HG03457 (cell line): ENCODE measurements around the gene RTL10.

ENCODE experiments used
- ATAC-seq: cut with Tn5 transposase; IDR thresholded peaks from one replicate; pipeline ENCODE4 v1.9.1; 2021; ENCODE audit warnings: moderate number of reproducible peaks; ENCODE audit not compliant: unreplicated experiment

The RTL10 gene

DNA sequence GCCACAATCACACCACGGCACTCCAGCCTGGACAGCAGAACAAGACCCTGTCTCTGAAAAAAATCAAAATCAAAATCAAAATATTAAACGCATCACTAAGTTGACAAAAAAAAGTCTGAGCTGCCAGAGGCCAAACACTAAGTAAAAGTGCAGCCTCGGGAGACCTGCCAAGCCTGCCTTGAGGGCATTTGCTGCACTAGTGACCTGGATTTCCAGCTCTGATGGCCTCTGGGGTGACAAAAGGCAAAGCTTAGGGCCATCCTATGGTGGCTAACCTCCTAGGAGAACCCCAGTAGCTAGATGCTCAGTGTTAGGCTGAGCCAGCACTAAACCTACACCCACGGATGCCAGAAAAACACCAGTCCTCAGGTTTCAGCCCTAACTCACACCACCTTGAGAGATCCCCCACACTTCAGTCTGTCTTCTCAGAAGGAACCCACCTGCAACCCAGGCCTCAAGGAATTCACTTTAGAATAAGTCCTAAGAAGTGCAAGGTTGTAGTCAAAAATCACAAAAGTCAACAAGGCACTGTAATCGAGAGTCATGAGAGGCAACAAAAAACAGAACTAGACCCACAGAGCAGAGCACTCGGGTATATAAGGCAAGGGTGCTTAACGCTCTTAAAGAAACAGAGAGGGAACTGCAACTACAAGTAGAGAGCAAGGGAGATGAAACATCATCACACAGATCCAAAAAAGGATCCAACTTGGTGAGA is 28.6 kb downstream of the RTL10 start:
- ATAC-seq: no peak

DNA sequence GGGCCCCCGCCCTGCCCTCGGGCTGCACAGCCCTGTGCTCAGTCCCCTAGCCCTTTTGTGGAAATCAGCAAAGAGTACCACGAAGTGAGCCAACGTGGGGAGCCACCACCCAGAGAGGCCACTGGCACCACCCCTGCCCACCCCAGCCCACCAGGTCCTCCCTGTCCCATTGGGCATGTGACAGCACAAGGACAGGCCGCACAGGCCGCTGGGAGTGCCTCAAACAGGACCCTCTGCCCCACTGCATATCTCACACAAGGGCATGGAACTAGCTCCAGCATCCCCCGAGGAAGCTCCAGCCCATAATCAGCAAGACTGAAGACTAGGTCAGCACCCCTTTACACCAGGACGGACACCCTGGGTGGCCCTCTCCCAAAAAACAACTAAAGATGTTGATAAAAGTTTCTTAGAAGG is 29.7 kb downstream of the RTL10 start:
- ATAC-seq: no peak

DNA sequence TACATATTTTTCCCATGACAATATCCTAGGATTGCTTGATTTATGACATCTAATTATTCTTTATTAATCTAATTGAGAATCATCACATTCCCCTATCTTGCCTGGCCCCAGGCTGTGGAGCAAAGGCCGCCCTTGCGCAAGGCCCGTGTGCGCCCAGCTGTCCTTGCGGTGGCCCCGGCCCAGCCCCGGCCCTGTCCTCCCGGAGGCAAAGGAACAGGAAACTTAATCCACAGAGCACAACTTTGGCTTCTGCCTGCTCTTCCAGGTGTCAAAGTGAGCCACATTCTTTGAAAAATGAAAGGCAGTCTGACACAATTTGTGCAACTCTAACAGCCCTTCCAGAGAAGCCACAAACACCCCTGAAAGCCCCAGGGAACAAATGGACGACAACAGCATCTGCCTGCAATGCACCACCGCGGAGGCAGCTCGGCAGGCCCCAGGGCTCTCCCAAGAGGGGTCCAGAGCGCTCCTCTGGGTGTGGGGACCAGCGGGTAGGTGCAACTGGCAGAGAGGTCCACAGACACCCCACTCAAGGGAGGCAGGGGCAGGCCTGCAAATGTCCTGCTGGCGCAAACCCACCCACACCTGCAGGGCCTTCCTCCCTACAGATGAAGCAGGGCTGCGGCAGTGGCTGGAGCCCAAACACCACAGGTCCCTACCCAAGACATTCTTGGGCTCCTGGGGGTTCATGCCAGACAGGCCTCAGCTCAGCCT is 30.3 kb downstream of the RTL10 start:
- no peak for ATAC-seq

- no peak for ATAC-seq
Measured at GRCh38 chr22:19823902-19824211, 30.8 kb downstream of the RTL10 start.

GRCh38 chr22:19823191-19823901 is 31.3 kb downstream of the RTL10 start:
- no peak for ATAC-seq

GRCh38 chr22:19822301-19823117 is 32.2 kb downstream of the RTL10 start:
- no peak for ATAC-seq

- no peak for ATAC-seq
Measured at GRCh38 chr22:19821523-19822300, 33.0 kb downstream of the RTL10 start.

- no peak for ATAC-seq
Measured at GRCh38 chr22:19820880-19821522, 33.7 kb downstream of the RTL10 start.

DNA sequence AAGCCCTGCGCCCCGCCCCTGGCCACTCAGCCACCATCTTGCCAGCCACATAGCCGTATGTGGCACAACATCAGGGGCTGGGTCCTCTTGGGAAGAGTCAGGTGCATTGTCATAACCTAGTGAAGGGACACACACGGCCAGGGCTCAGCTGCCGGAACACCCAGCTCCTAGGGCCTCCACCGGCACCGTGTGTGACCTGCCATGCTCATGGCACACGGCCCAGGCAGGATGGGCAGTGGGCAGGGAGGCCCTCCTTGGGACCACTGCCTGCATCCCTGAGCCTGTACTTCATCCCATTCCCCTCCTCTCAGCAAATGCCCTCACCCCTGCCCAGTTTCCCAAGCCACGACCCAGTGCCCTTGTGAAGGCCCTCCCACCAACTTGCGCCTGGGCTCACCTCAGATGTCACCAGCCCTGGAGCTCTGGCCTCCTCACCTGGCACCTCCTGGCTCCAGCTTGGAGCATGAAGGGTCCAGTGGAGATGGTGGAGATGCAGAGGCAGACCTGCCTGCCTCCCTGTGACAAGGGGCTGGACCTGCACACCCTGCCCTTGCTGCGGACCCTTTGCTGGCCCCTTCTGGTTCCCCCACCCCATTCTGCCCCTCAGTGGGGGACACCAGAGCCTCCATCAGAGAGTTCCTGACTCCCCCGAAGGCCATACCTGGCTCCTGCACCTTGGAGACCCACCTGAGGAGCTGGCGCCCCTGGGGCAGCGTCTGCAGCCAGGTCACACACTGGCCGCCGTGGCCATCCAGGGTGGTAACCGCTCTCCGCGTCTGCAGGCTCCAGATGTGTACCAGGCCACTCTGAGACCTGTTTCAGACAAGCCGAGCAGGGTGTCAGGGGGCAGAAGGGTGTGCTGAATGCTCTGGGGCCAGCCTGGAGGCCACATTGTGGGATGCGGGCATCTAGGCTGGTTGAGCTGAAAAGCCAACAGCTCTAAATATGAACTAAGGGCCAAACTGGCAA is 34.5 kb downstream of the RTL10 start:
- ATAC-seq: no peak

GRCh38 chr22:19819208-19819910 is 35.3 kb downstream of the RTL10 start:
- ATAC-seq: no peak

GRCh38 chr22:19818324-19819207 is 36.1 kb downstream of the RTL10 start:
- ATAC-seq: no peak

GRCh38 chr22:19816372-19817119 is 38.1 kb downstream of the RTL10 start:
- ATAC-seq: no peak

- no peak for ATAC-seq
Measured at GRCh38 chr22:19815823-19816290, 38.8 kb downstream of the RTL10 start.

DNA sequence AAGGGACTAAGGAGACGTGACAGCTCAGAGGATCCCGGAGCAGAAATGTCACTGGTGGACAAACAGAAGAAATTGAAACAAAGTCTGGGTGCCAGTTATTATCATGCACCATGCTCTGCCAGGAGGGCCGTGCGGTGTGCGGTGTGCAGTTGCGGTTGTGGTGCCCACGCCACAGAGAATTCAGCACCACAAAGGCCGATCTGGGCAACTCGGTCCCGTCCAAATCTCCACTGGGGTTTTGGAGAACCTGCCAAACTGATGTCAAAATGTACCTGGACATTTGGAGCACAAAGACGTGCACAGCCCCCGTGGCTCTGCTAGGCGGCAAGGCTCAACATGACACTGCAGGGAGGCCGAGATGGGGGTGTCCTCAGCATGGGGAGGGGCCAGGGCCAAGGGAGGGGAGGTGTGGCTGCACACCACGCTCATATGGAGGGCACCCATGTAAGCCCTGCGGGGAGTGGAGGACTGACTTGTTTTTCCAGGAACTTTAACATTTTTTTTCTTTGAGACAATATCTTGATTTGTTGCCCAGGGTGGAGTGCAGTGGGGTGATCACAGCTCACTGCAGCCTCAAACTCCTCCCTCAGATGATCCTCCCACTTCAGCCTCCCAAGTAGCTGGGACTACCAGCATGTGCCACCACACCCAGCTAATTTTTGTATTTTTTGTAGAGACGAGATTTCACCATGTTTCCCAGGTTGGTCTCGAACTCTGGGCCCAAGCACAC is 39.4 kb downstream of the RTL10 start:
- ATAC-seq: no peak

DNA sequence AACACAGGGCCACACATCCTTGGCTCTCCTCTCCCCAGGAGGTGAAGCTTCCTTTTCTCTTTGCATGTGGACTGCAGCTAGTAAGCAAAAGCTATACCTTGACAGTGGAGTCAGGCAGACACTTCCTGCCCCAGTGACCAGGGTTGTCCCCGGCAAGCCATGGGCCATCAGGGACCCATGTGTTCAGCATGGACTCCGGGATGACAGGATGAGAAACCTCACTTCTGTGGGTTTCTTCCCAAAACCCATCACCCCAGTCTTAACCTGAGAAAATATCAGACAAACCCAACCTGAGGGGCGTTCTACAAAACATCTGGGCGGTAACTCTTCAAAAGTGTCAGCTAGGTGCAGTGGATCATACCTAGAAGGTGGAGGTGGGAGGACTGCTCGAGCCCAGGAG is 40.2 kb downstream of the RTL10 start:
- ATAC-seq: no peak

- ATAC-seq: no peak
Measured at GRCh38 chr22:19812910-19813309, 41.8 kb downstream of the RTL10 start.
